Mesendoderm (in vitro differentiated cells): ENCODE data around the gene DLG2.

Experiments
- DNase-seq: peaks from one replicate; pipeline ENCODE4 v3.0.0; 2013
- H2AK5ac ChIP-seq: 2 replicates; pipeline ENCODE4 v1.6.1; 2013; ENCODE audit warnings: low read length, inconsistent platforms
- H2BK120ac ChIP-seq: 2 replicates; pipeline ENCODE4 v1.6.1; 2013; ENCODE audit warnings: low read depth, mild to moderate bottlenecking, low read length, moderate library complexity, mixed read lengths
- H2BK15ac ChIP-seq: replicated peaks from 2 replicates; pipeline ENCODE4 v1.6.1; 2013; ENCODE audit warnings: low read depth, mild to moderate bottlenecking, moderate library complexity
- H2BK5ac ChIP-seq: 2 replicates; pipeline ENCODE4 v1.6.1; 2013; ENCODE audit warnings: low read length, inconsistent platforms
- H3K18ac ChIP-seq: 2 replicates; pipeline ENCODE4 v1.6.1; 2013; ENCODE audit warnings: mild to moderate bottlenecking, low read length, mixed read lengths
- H3K23ac ChIP-seq: one replicate; pipeline ENCODE4 v1.6.1; 2013; ENCODE audit warnings: low read length
- H3K27ac ChIP-seq: 2 replicates; pipeline ENCODE4 v1.5.1; 2013; ENCODE audit warnings: low read depth, mild to moderate bottlenecking, inconsistent platforms, low read length, moderate library complexity
- H3K27me3 ChIP-seq: 2 replicates; pipeline ENCODE4 v1.6.1; 2013; ENCODE audit warnings: low read length, control low read depth, mild to moderate bottlenecking, inconsistent platforms; ENCODE audit not compliant: insufficient read depth, poor library complexity
- H3K36me3 ChIP-seq: 2 replicates; pipeline ENCODE4 v1.6.1; 2013; ENCODE audit warnings: low read length, inconsistent platforms; ENCODE audit not compliant: control insufficient read depth, insufficient read depth
- H3K4ac ChIP-seq: one replicate; pipeline ENCODE4 v1.6.1; 2013; ENCODE audit warnings: low read depth, mild to moderate bottlenecking, low read length, moderate library complexity
- H3K4me1 ChIP-seq: 2 replicates; pipeline ENCODE4 v1.6.1; 2013; ENCODE audit warnings: low read depth, low read length, inconsistent platforms; ENCODE audit not compliant: control insufficient read depth
- H3K4me2 ChIP-seq: 2 replicates; pipeline ENCODE4 v1.6.1; 2013; ENCODE audit warnings: low read length
- H3K4me3 ChIP-seq: 2 replicates; pipeline ENCODE4 v1.5.1; 2013; ENCODE audit warnings: mild to moderate bottlenecking, low read length
- H3K56ac ChIP-seq: one replicate; pipeline ENCODE4 v1.6.1; 2013; ENCODE audit warnings: low read length
- H3K79me1 ChIP-seq: 2 replicates; pipeline ENCODE4 v1.6.1; 2013; ENCODE audit warnings: low read length, inconsistent platforms
- H3K79me2 ChIP-seq: 2 replicates; pipeline ENCODE4 v1.6.1; 2013; ENCODE audit warnings: mild to moderate bottlenecking, low read length; ENCODE audit not compliant: control insufficient read depth, insufficient read depth
- H3K9ac ChIP-seq: 2 replicates; pipeline ENCODE4 v1.6.1; 2013; ENCODE audit warnings: low read length, inconsistent platforms
- H4K5ac ChIP-seq: one replicate; pipeline ENCODE4 v1.6.1; 2013; ENCODE audit warnings: low read length
- H4K8ac ChIP-seq: one replicate; pipeline ENCODE4 v1.6.1; 2013; ENCODE audit warnings: low read depth, mild to moderate bottlenecking, control low read depth, low read length, moderate library complexity
- WGBS: extraction: QIAGEN DNeasy Blood & Tissue Kit; methylation state at CpG from one replicate; pipeline ENCODE4 v1.1.7; 2013; ENCODE audit warnings: low lambda C conversion rate, missing lambda C conversion rate; ENCODE audit not compliant: insufficient coverage; ENCODE audit errors: extremely low coverage; 5-methylcytosine and 5-hydroxymethylcytosine counted together

Gene DLG2

GRCh38 chr11:85494396-85494795 is 132.7 kb downstream of the DLG2 start:
- Histone ChIP-seq H2BK5ac (no peak overlapping the region), H3K18ac (no peak overlapping the region), H3K4me2 (no peak overlapping the region), H3K79me2 (no peaks in the 10 kb centered on the region), H3K23ac (no peak overlapping the region), H3K9ac (no peak overlapping the region), H4K8ac (no peak overlapping the region), H3K4me3 (no peak overlapping the region), H3K36me3 (no peaks in the 10 kb centered on the region), H2BK15ac (no peak overlapping the region), H2AK5ac (no peak overlapping the region), H3K4me1 (no peaks in the 10 kb centered on the region), H3K27me3 (no peaks in the 10 kb centered on the region), H2BK120ac (no peak overlapping the region), H3K79me1 (no peaks in the 10 kb centered on the region), H3K56ac (no peak overlapping the region), H3K27ac (no peak overlapping the region), H4K5ac (no peak overlapping the region), H3K4ac (no peak overlapping the region)
- DNase-seq, result no peak
- no CpG with 5 or more reads among the region's 1 CpG for WGBS

GRCh38 chr11:85485902-85486301 is 141.2 kb downstream of the DLG2 start:
- Histone ChIP-seq H4K5ac (no peak overlapping the region), H3K4ac (no peak overlapping the region), H2BK5ac (no peak overlapping the region), H3K4me2 (no peak overlapping the region), H3K27me3 (no peaks in the 10 kb centered on the region), H2BK15ac (no peak overlapping the region), H3K4me1 (no peaks in the 10 kb centered on the region), H3K79me1 (no peaks in the 10 kb centered on the region), H3K9ac (no peak overlapping the region), H3K4me3 (no peak overlapping the region), H3K79me2 (no peaks in the 10 kb centered on the region), H3K56ac (no peak overlapping the region), H3K27ac (no peak overlapping the region), H3K36me3 (no peaks in the 10 kb centered on the region), H2BK120ac (no peak overlapping the region), H2AK5ac (no peak overlapping the region), H3K18ac (no peak overlapping the region), H4K8ac (no peak overlapping the region), H3K23ac (no peak overlapping the region)
- WGBS, result no CpG with 5 or more reads among the region's 2 CpGs
- no peak for DNase-seq

- Histone ChIP-seq H3K27ac (no peak overlapping the region), H3K4me2 (no peak overlapping the region), H4K5ac (no peak overlapping the region), H3K18ac (no peak overlapping the region), H2BK120ac (no peak overlapping the region), H3K79me1 (no peaks in the 10 kb centered on the region), H3K4ac (no peak overlapping the region), H2BK5ac (no peak overlapping the region), H3K56ac (no peak overlapping the region), H3K4me3 (no peak overlapping the region), H3K36me3 (no peaks in the 10 kb centered on the region), H3K9ac (no peak overlapping the region), H3K23ac (no peak overlapping the region), H3K27me3 (no peaks in the 10 kb centered on the region), H2AK5ac (no peak overlapping the region), H3K4me1 (no peaks in the 10 kb centered on the region), H3K79me2 (no peaks in the 10 kb centered on the region), H2BK15ac (no peak overlapping the region), H4K8ac (no peak overlapping the region)
- no CpG with 5 or more reads among the region's 20 CpGs for WGBS
- DNase-seq, result peak; percentile 37
Observed at GRCh38 chr11:85483861-85484260, 143.3 kb downstream of the DLG2 start.

GRCh38 chr11:85481862-85482261 is 145.3 kb downstream of the DLG2 start:
- Histone ChIP-seq H4K5ac (no peak overlapping the region), H3K4me2 (no peak overlapping the region), H4K8ac (no peak overlapping the region), H3K4me3 (no peak overlapping the region), H3K23ac (no peak overlapping the region), H3K27me3 (no peaks in the 10 kb centered on the region), H3K9ac (no peak overlapping the region), H2BK120ac (no peak overlapping the region), H2AK5ac (no peak overlapping the region), H3K56ac (no peak overlapping the region), H3K79me2 (no peaks in the 10 kb centered on the region), H2BK15ac (no peak overlapping the region), H2BK5ac (no peak overlapping the region), H3K27ac (no peak overlapping the region), H3K4ac (no peak overlapping the region), H3K4me1 (no peaks in the 10 kb centered on the region), H3K79me1 (no peaks in the 10 kb centered on the region), H3K18ac (no peak overlapping the region), H3K36me3 (no peaks in the 10 kb centered on the region)
- no CpG with 5 or more reads among the region's 1 CpG for WGBS
- no peak for DNase-seq

GRCh38 chr11:85475660-85476517 is 151.3 kb downstream of the DLG2 start:
- no peaks in the 10 kb centered on the region for H3K79me2 ChIP-seq
- no peak overlapping the region for H4K8ac ChIP-seq
- H2BK15ac ChIP-seq, result no peak overlapping the region
- no peak overlapping the region for H3K4me3 ChIP-seq
- H2AK5ac ChIP-seq, result no peak overlapping the region
- no peak overlapping the region for H3K56ac ChIP-seq
- H2BK120ac ChIP-seq, result no peak overlapping the region
- H3K27me3 ChIP-seq, result no peaks in the 10 kb centered on the region
- H3K36me3 ChIP-seq, result no peaks in the 10 kb centered on the region
- no peak for DNase-seq
- H3K27ac ChIP-seq, result no peak overlapping the region
- H3K4ac ChIP-seq, result no peak overlapping the region
- no peak overlapping the region for H3K4me2 ChIP-seq
- no peak overlapping the region for H3K9ac ChIP-seq
- no peak overlapping the region for H2BK5ac ChIP-seq
- no peaks in the 10 kb centered on the region for H3K79me1 ChIP-seq
- no peak overlapping the region for H4K5ac ChIP-seq
- 100% methylated on average over 1 of the region's 7 CpGs for WGBS
- no peak overlapping the region for H3K23ac ChIP-seq
- no peak overlapping the region for H3K18ac ChIP-seq
- no peaks in the 10 kb centered on the region for H3K4me1 ChIP-seq

- H4K8ac ChIP-seq, result no peak overlapping the region
- DNase-seq, result no peak
- H2AK5ac ChIP-seq, result no peak overlapping the region
- H3K23ac ChIP-seq, result no peak overlapping the region
- no peak overlapping the region for H3K27ac ChIP-seq
- no peaks in the 10 kb centered on the region for H3K79me1 ChIP-seq
- no peaks in the 10 kb centered on the region for H3K27me3 ChIP-seq
- H3K56ac ChIP-seq, result no peak overlapping the region
- no peak overlapping the region for H3K4me3 ChIP-seq
- no peak overlapping the region for H2BK5ac ChIP-seq
- H3K4me2 ChIP-seq, result no peak overlapping the region
- no peaks in the 10 kb centered on the region for H3K4me1 ChIP-seq
- no peak overlapping the region for H3K18ac ChIP-seq
- no peak overlapping the region for H3K4ac ChIP-seq
- no peak overlapping the region for H3K9ac ChIP-seq
- H2BK15ac ChIP-seq, result no peak overlapping the region
- H4K5ac ChIP-seq, result no peak overlapping the region
- no peaks in the 10 kb centered on the region for H3K79me2 ChIP-seq
- no CpG with 5 or more reads among the region's 6 CpGs for WGBS
- H2BK120ac ChIP-seq, result no peak overlapping the region
- no peaks in the 10 kb centered on the region for H3K36me3 ChIP-seq
Observed at GRCh38 chr11:85472953-85473352, 154.2 kb downstream of the DLG2 start.
